ENCODE results near the gene IL34.
"Not testable (repeated sequence)": the region's sequence is repeated elsewhere in the genome, so short reads cannot be mapped to it uniquely, and the experiment has no call there.

The IL34 gene

GRCh38 chr16:70659546-70659945, 13.2 kb downstream of the IL34 start:
- DNase-seq = no peak

- no peak for DNase-seq
Observed at GRCh38 chr16:70659953-70660671, 13.8 kb downstream of the IL34 start.

- DNase-seq = no peak
Observed at GRCh38 chr16:70660672-70661350, 14.5 kb downstream of the IL34 start.

- DNase-seq = no peak
Observed at GRCh38 chr16:70661534-70661917, 15.2 kb downstream of the IL34 start.

- DNase-seq = no peak
Observed at GRCh38 chr16:70661918-70662641, 15.7 kb downstream of the IL34 start.

- DNase-seq = no peak
Observed at GRCh38 chr16:70662991-70663523, 16.7 kb downstream of the IL34 start.

GRCh38 chr16:70663524-70664324, 17.4 kb downstream of the IL34 start:
- no peak for DNase-seq

- no peak for DNase-seq
Observed at GRCh38 chr16:70664325-70665112, 18.2 kb downstream of the IL34 start.

GRCh38 chr16:70665113-70665694, 18.8 kb downstream of the IL34 start:
- DNase-seq = no peak

GRCh38 chr16:70665806-70666735, 19.7 kb downstream of the IL34 start:
- no peak for DNase-seq

- DNase-seq = no peak
Observed at GRCh38 chr16:70670175-70670574, 23.8 kb downstream of the IL34 start.

GRCh38 chr16:70670938-70671337, 24.6 kb downstream of the IL34 start:
- not testable (repeated sequence) for DNase-seq

GRCh38 chr16:70674221-70675014, 28.1 kb downstream of the IL34 start:
- DNase-seq = no peak

GRCh38 chr16:70675851-70676513, 29.6 kb downstream of the IL34 start:
- peak in 1 of 2 experiments; percentile 9 for DNase-seq

- no peak for DNase-seq
Observed at GRCh38 chr16:70676675-70677498, 30.5 kb downstream of the IL34 start.

GRCh38 chr16:70677499-70678120, 31.3 kb downstream of the IL34 start:
- no peak for DNase-seq

- DNase-seq = no peak
Observed at GRCh38 chr16:70678121-70678897, 31.9 kb downstream of the IL34 start.

Data from NCI-H446 (cell line).